Neutrophil (primary cell): ENCODE measurements around the gene ZSWIM3.
A peak's percentile ranks its signal among the peaks of the same experiment; 100 is the strongest.

Experiments
- H3K27ac ChIP-seq: fragments of 200-600 bp; sonication (generic); 2 replicates; pipeline ENCODE4 v1.5.1; 2016; ENCODE audit warnings: mild to moderate bottlenecking, moderate library complexity
- H3K27me3 ChIP-seq: fragments of 200-600 bp; sonication (generic); 2 replicates; pipeline ENCODE4 v1.6.0; 2016; ENCODE audit warnings: mild to moderate bottlenecking
- H3K36me3 ChIP-seq: fragments of 200-600 bp; sonication (generic); 2 replicates; pipeline ENCODE4 v1.5.1; 2017
- H3K4me1 ChIP-seq, 2 experiments: fragments of 200-600 bp in 1 of 2; sonication (generic) in 1 of 2; 1 replicate in 1 of 2; 2 replicates in 1 of 2; pipeline versions ENCODE4 v1.5.1 to v1.6.1; 2013 to 2016; ENCODE audit warnings: low read depth in 1 of 2, low read length in 1 of 2, mild to moderate bottlenecking in 1 of 2, moderate library complexity in 1 of 2; ENCODE audit not compliant: control insufficient read depth in 1 of 2, insufficient read depth in 1 of 2
- H3K4me3 ChIP-seq, 2 experiments: fragments of 200-600 bp in 1 of 2; sonication (generic) in 1 of 2; 1 replicate in 1 of 2; 2 replicates in 1 of 2; pipeline ENCODE4 v1.5.1; 2013 to 2016; ENCODE audit warnings: low read depth in 1 of 2, low read length in 1 of 2, mild to moderate bottlenecking in 1 of 2, moderate library complexity in 1 of 2
- H3K9me3 ChIP-seq: fragments of 200-600 bp; sonication (generic); 2 replicates; pipeline ENCODE4 v1.5.1; 2016
- CTCF ChIP-seq: fragments of 200-600 bp; sonication (generic); IDR thresholded peaks from 2 replicates; pipeline ENCODE4 v1.5.1; 2016; ENCODE audit warnings: antibody characterized with exemption

The ZSWIM3 gene

GRCh38 chr20:45887346-45887715 lies 29.9 kb downstream of the ZSWIM3 start, which contains the start of gene SPATA25:
Gene SPATA25, minus strand, starts transcription at chr20:45887622. Its CDS starts 32 bp downstream, at chr20:45887590.
- Histone ChIP-seq H3K4me3 (no peak within 1 kb of the TSS), H3K4me1 (peaks cover 19 to 23% of the 10 kb centered on the region in 2 experiments), H3K36me3 (peaks cover 26% of the 10 kb centered on the region), H3K9me3 (no peaks in the 10 kb centered on the region), H3K27me3 (no peaks in the 10 kb centered on the region), H3K27ac (no peak within 1 kb of the TSS)
- TF ChIP-seq CTCF, result no peak

GRCh38 chr20:45888681-45889080 lies 31.3 kb downstream of the ZSWIM3 start:
- Histone ChIP-seq H3K27ac (no peak overlapping the region), H3K4me3 (no peak overlapping the region), H3K4me1 (peaks cover 32 to 37% of the 10 kb centered on the region in 2 experiments), H3K9me3 (no peaks in the 10 kb centered on the region), H3K36me3 (peaks cover 15% of the 10 kb centered on the region), H3K27me3 (no peaks in the 10 kb centered on the region)
- no peak for TF ChIP-seq CTCF

GRCh38 chr20:45890077-45890984 lies 32.9 kb downstream of the ZSWIM3 start:
- H3K27ac ChIP-seq, result peak overlapping the region; percentile 88
- H3K4me1 ChIP-seq, result peaks cover 41 to 46% of the 10 kb centered on the region in 2 experiments
- no peaks in the 10 kb centered on the region for H3K27me3 ChIP-seq
- peak; percentile 70 for TF ChIP-seq CTCF
- peaks cover 28% of the 10 kb centered on the region for H3K36me3 ChIP-seq
- no peaks in the 10 kb centered on the region for H3K9me3 ChIP-seq
- peak overlapping the region; percentile 91 to 94 for H3K4me3 ChIP-seq

- Histone ChIP-seq H3K27ac (peak within 1 kb of the TSS; percentile 88), H3K27me3 (no peaks in the 10 kb centered on the region), H3K36me3 (peaks cover 36% of the 10 kb centered on the region), H3K4me3 (peak within 1 kb of the TSS; percentile 91 to 94), H3K4me1 (peaks cover 41 to 46% of the 10 kb centered on the region in 2 experiments), H3K9me3 (no peaks in the 10 kb centered on the region)
- no peak for TF ChIP-seq CTCF
These were observed 33.9 kb downstream of the ZSWIM3 start, which contains the start of the genes CTSA and NEURL2 for GRCh38 chr20:45890985-45891983. Gene CTSA, plus strand, starts transcription at chr20:45891335. Its CDS starts 234 bp downstream, at chr20:45891569. Gene NEURL2, minus strand, starts transcription at chr20:45891208. Its CDS starts 217 bp downstream, at chr20:45890991.
